Mammary epithelial cell (primary cell): Measurements from ENCODE around the gene DHRS2.

ENCODE experiments used
- CTCF ChIP-seq, 2 donors: IDR thresholded peaks in 1 of 2; conservative IDR thresholded peaks in 1 of 2; 2 replicates each; pipeline ENCODE4 v1.5.1; 2011 to 2012; ENCODE audit warnings: inconsistent platforms in 2 of 2, low read length in 2 of 2, mild to moderate bottlenecking in 2 of 2, control low read depth in 1 of 2, low read depth in 1 of 2; ENCODE audit not compliant: insufficient read depth in 1 of 2; ENCODE audit errors: extremely low read depth in 1 of 2
- EZH2 ChIP-seq: IDR thresholded peaks from 2 replicates; pipeline ENCODE4 v1.6.1; 2012; ENCODE audit warnings: low read length, inconsistent platforms, borderline replicate concordance

- no peak for TF ChIP-seq CTCF (conservative IDR thresholded peaks at IDR 0.05 in 1 of 2, IDR thresholded peaks at IDR 0.05 in 1 of 2; ENCODE audit: extremely low read depth in 1 of 2, insufficient read depth in 1 of 2, low read depth in 1 of 2, low read length in 2 of 2)
- TF ChIP-seq EZH2 = no peak
These were observed 15.9 kb upstream of the DHRS2 start for GRCh38 chr14:23620177-23620702.
